ENCODE measurements around the gene ERV3-1. TPM values are rescaled to one million over a fixed set of nuclear protein-coding genes. Genes with fewer than 3 reads are reported as not detected.

Gene ERV3-1
- total RNA-seq, 1 experiment from 2014 or later: 16.5 TPM

GRCh38 chr7:64992971-64993370, 13.5 kb downstream of the ERV3-1 start:
- H3K9me3 ChIP-seq (ENCODE audit: control insufficient read depth, low read depth, low read length): peaks cover 41% of the 10 kb centered on the region
- H3K9me3 Mint-ChIP-seq: peaks cover 83 to 89% of the 10 kb centered on the region in 2 experiments

More at GRCh38 chr7:64992971-64993370, 13.5 kb downstream of the ERV3-1 start:
- H3K23me2 ChIP-seq (ENCODE audit: insufficient read length, low read depth, low read length, poor library complexity, severe bottlenecking): no peaks in the 10 kb centered on the region
- no peak overlapping the region for H2BK5ac ChIP-seq (ENCODE audit: insufficient read length, low read length)
- H3K27me3 ChIP-seq (ENCODE audit: insufficient read depth, low read length): no peaks in the 10 kb centered on the region
- no peak overlapping the region for H2AFZ ChIP-seq (ENCODE audit: low read length)
- no peak overlapping the region for H4K91ac ChIP-seq (ENCODE audit: insufficient read length, low read depth, low read length)
- H3K79me1 ChIP-seq (ENCODE audit: insufficient read depth, low read depth, low read length, poor library complexity, severe bottlenecking): no peaks in the 10 kb centered on the region
- H4K8ac ChIP-seq (replicated peaks; ENCODE audit: insufficient read length, low read depth, low read length): no peak overlapping the region
- no peak overlapping the region for H3K56ac ChIP-seq (ENCODE audit: insufficient read length, low read depth, low read length)
- H3K9ac ChIP-seq (ENCODE audit: extremely low read depth, insufficient read length, low read length): no peak overlapping the region
- H3K36me3 Mint-ChIP-seq (ENCODE audit: insufficient read depth in 1 of 3, low read depth in 3 of 3): peaks cover 78 to 86% (median 80%) of the 10 kb centered on the region in 3 experiments
- H3T11ph ChIP-seq (ENCODE audit: low read length): no peak overlapping the region
- H3K4me1 ChIP-seq (ENCODE audit: insufficient read depth, low read length): no peaks in the 10 kb centered on the region
- no peak overlapping the region for H3K4ac ChIP-seq (ENCODE audit: low read depth, low read length)
- no peaks in the 10 kb centered on the region for H3K27me3 Mint-ChIP-seq (ENCODE audit: low read depth)
- H3K23ac ChIP-seq (ENCODE audit: insufficient read length, low read depth, low read length): no peak overlapping the region
- H3K27ac ChIP-seq (ENCODE audit: insufficient read length, low read depth, low read length): no peak overlapping the region
- no peak overlapping the region for H2BK120ac ChIP-seq (ENCODE audit: low read depth, low read length, poor library complexity, severe bottlenecking)
- H3K18ac ChIP-seq (ENCODE audit: insufficient read length, low read depth, low read length): no peak overlapping the region
- no peaks in the 10 kb centered on the region for H4K20me1 ChIP-seq (ENCODE audit: control insufficient read depth, insufficient read depth, insufficient read length)
- no peak overlapping the region for H2BK12ac ChIP-seq (ENCODE audit: insufficient read length, low read depth, low read length)
- H3K27ac Mint-ChIP-seq: no peak overlapping the region
- no peak overlapping the region for H3K4me2 ChIP-seq (ENCODE audit: insufficient read depth, insufficient read length, low read length)
- no peak overlapping the region for H2BK20ac ChIP-seq (ENCODE audit: low read depth, low read length, poor library complexity, severe bottlenecking)
- no peak overlapping the region for H2BK15ac ChIP-seq (ENCODE audit: low read depth, low read length)
- H3K4me1 Mint-ChIP-seq: peaks cover 5 to 6% of the 10 kb centered on the region in 2 experiments
- no peak overlapping the region for H3K14ac ChIP-seq (ENCODE audit: insufficient read depth, low read length)
- H4K5ac ChIP-seq (ENCODE audit: insufficient read length, low read depth, low read length): no peak overlapping the region
- TF ChIP-seq, protein P1, sequence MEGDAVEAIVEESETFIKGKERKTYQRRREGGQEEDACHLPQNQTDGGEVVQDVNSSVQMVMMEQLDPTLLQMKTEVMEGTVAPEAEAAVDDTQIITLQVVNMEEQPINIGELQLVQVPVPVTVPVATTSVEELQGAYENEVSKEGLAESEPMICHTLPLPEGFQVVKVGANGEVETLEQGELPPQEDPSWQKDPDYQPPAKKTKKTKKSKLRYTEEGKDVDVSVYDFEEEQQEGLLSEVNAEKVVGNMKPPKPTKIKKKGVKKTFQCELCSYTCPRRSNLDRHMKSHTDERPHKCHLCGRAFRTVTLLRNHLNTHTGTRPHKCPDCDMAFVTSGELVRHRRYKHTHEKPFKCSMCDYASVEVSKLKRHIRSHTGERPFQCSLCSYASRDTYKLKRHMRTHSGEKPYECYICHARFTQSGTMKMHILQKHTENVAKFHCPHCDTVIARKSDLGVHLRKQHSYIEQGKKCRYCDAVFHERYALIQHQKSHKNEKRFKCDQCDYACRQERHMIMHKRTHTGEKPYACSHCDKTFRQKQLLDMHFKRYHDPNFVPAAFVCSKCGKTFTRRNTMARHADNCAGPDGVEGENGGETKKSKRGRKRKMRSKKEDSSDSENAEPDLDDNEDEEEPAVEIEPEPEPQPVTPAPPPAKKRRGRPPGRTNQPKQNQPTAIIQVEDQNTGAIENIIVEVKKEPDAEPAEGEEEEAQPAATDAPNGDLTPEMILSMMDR (conservative IDR thresholded peaks at IDR 0.05): no peak
- H3K79me2 ChIP-seq (ENCODE audit: insufficient read depth, low read length): no peaks in the 10 kb centered on the region
- DNase-seq: no peak
- no peak overlapping the region for H2AK5ac ChIP-seq (ENCODE audit: insufficient read length, low read length)
- H3K4me3 Mint-ChIP-seq: no peak overlapping the region
- WGBS (ENCODE audit: extremely low coverage, insufficient read length, low lambda C conversion rate): no CpG with 5 or more reads among the region's 5 CpGs

Measured in H9 (cell line).